Natural killer cell (primary cell): ENCODE results near the gene RHOV. TPM values are rescaled to one million over a fixed set of nuclear protein-coding genes. Genes with fewer than 3 reads are reported as not detected.

ENCODE experiments used
- ATAC-seq, 3 donors: fragments of 150-1000 bp in 2 of 3; fragments of 200-7000 bp in 1 of 3; cut with Tn5 transposase; 1 replicate in 1 of 3; 2 replicates in 2 of 3; pipeline ENCODE4 v1.10.0; 2021; ENCODE audit warnings: mild to moderate bottlenecking in 2 of 3, moderate library complexity in 2 of 3
- DNase-seq, 2 donors: peaks; one replicate each; pipeline versions ENCODE4 v3.0.0 to v3.0.0-alpha.2; 2013 to 2021; ENCODE audit warnings: mixed read lengths in 1 of 2
- H3K27ac ChIP-seq: one replicate; pipeline ENCODE4 v1.5.1; 2013; ENCODE audit warnings: mild to moderate bottlenecking, low read length
- H3K27me3 ChIP-seq: one replicate; pipeline ENCODE4 v1.6.1; 2013; ENCODE audit warnings: low read length; ENCODE audit not compliant: control insufficient read depth, insufficient read depth
- H3K36me3 ChIP-seq: one replicate; pipeline ENCODE4 v1.6.1; 2013; ENCODE audit warnings: low read length; ENCODE audit not compliant: control insufficient read depth, insufficient read depth
- H3K4me1 ChIP-seq: one replicate; pipeline ENCODE4 v1.6.1; 2013; ENCODE audit warnings: low read length; ENCODE audit not compliant: control insufficient read depth, insufficient read depth
- H3K4me3 ChIP-seq: one replicate; pipeline ENCODE4 v1.5.1; 2013; ENCODE audit warnings: low read length
- H3K9me3 ChIP-seq: one replicate; pipeline ENCODE4 v1.6.1; 2013; ENCODE audit warnings: low read length; ENCODE audit not compliant: control insufficient read depth, insufficient read depth
- H3K27ac Mint-ChIP-seq, 2 donors: one replicate each; pipeline ENCODE4 v1.8.0; 2022; ENCODE audit warnings: mild to moderate bottlenecking in 2 of 2, mixed read lengths in 2 of 2, moderate library complexity in 1 of 2
- H3K27me3 Mint-ChIP-seq, 2 donors: one replicate each; pipeline ENCODE4 v1.8.0; 2022; ENCODE audit warnings: low read depth in 2 of 2, mixed read lengths in 2 of 2
- H3K36me3 Mint-ChIP-seq: one replicate; pipeline ENCODE4 v1.8.0; 2022; ENCODE audit warnings: mixed read lengths
- H3K4me1 Mint-ChIP-seq, 2 donors: one replicate each; pipeline ENCODE4 v1.8.0; 2022; ENCODE audit warnings: mixed read lengths in 2 of 2
- H3K4me3 Mint-ChIP-seq: one replicate; pipeline ENCODE4 v1.8.0; 2022; ENCODE audit warnings: mild to moderate bottlenecking, moderate library complexity, mixed read lengths
- H3K9me3 Mint-ChIP-seq, 2 donors: one replicate each; pipeline ENCODE4 v1.8.0; 2022; ENCODE audit warnings: mixed read lengths in 2 of 2
- WGBS: methylation state at CpG from one replicate; pipeline ENCODE4 v1.1.7; 2013; ENCODE audit warnings: missing lambda C conversion rate; ENCODE audit not compliant: insufficient coverage; 5-methylcytosine and 5-hydroxymethylcytosine counted together
- intact Hi-C: fragments of 100-400 bp; cut with micrococcal nuclease; formaldehyde crosslinking; loops from one replicate; pipeline ENCODE4 v1.14.2; 2022
- total RNA-seq, 4 donors: library from RNA; stranded (reverse); fragments of 120-200 nt in 1 of 4; gene quantifications; one replicate each; pipeline versions ENCODE4 v1.2.3 to v1.2.4, GENCODE V29; 2013 to 2022
- TF ChIP-seq, protein P1 (sequence below): fragments of 200-600 bp; IDR thresholded peaks from one replicate; pipeline ENCODE4 v1.8.0; 2022; ENCODE audit warnings: antibody characterized with exemption

Gene RHOV
- total RNA-seq, 3 donors from 2014 or later (not counting 1 experiment from before 2014, with no cell fraction given) = not detected

DNA sequence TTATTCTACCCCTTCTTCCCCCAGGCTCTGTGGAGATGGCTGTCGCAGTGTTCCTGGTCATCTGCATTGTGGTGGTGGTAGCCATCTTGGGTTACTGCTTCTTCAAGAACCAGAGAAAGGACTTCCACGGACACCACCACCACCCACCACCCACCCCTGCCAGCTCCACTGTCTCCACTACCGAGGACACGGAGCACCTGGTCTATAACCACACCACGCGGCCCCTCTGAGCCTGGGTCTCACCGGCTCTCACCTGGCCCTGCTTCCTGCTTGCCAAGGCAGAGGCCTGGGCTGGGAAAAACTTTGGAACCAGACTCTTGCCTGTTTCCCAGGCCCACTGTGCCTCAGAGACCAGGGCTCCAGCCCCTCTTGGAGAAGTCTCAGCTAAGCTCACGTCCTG is 17.3 kb downstream of the RHOV start:
- Mint-ChIP-seq H3K4me3 (no peak overlapping the region), H3K27ac (no peak overlapping the region), H3K9me3 (no peaks in the 10 kb centered on the region), H3K4me1 (peaks cover 0 to 6% of the 10 kb centered on the region in 2 donors), H3K27me3 (peaks cover 11 to 13% of the 10 kb centered on the region in 2 donors), H3K36me3 (no peaks in the 10 kb centered on the region)
- intact Hi-C loops = loop anchor here (1.0 to 5.0 kb wide), 3 partner anchors 38 to 326 kb away; partner anchors contain the start of gene VPS18
- no peaks in the 10 kb centered on the region for H3K36me3 ChIP-seq
- TF ChIP-seq, protein P1, sequence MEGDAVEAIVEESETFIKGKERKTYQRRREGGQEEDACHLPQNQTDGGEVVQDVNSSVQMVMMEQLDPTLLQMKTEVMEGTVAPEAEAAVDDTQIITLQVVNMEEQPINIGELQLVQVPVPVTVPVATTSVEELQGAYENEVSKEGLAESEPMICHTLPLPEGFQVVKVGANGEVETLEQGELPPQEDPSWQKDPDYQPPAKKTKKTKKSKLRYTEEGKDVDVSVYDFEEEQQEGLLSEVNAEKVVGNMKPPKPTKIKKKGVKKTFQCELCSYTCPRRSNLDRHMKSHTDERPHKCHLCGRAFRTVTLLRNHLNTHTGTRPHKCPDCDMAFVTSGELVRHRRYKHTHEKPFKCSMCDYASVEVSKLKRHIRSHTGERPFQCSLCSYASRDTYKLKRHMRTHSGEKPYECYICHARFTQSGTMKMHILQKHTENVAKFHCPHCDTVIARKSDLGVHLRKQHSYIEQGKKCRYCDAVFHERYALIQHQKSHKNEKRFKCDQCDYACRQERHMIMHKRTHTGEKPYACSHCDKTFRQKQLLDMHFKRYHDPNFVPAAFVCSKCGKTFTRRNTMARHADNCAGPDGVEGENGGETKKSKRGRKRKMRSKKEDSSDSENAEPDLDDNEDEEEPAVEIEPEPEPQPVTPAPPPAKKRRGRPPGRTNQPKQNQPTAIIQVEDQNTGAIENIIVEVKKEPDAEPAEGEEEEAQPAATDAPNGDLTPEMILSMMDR = no peak
- H3K4me3 ChIP-seq = no peak overlapping the region
- H3K27me3 ChIP-seq = no peaks in the 10 kb centered on the region
- DNase-seq (no peak), ATAC-seq (no peak)
- WGBS = 80% methylated on average over 7 of the region's 8 CpGs
- H3K4me1 ChIP-seq = peaks cover 14% of the 10 kb centered on the region
- H3K9me3 ChIP-seq = no peaks in the 10 kb centered on the region
- no peak overlapping the region for H3K27ac ChIP-seq

DNA sequence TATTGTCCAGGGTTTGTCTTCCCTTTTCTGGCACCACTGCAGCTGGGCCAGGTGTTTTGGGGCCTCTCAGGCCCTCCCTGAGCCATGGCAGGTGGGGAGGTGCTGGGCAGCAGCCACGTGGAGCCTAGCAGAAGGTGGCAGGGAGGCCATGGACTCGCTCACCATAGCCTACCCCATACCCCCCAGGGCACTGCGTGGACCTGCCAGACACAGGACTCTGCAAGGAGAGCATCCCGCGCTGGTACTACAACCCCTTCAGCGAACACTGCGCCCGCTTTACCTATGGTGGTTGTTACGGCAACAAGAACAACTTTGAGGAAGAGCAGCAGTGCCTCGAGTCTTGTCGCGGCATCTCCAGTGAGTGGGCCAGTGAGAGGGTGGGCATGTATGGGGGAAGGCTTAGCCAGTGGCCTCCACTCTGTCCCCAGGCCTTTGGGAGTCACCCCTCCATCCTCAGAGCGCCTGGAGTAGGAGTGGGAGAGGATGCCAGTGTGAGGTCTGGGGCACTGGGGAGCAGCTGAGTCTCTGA is 18.3 kb downstream of the RHOV start:
- Histone ChIP-seq H3K27me3 (no peaks in the 10 kb centered on the region), H3K36me3 (no peaks in the 10 kb centered on the region), H3K27ac (no peak overlapping the region), H3K4me1 (peaks cover 14% of the 10 kb centered on the region), H3K9me3 (no peaks in the 10 kb centered on the region), H3K4me3 (no peak overlapping the region)
- H3K27ac Mint-ChIP-seq = no peak overlapping the region
- no peaks in the 10 kb centered on the region for H3K9me3 Mint-ChIP-seq
- no peaks in the 10 kb centered on the region for H3K36me3 Mint-ChIP-seq
- peaks cover 0 to 6% of the 10 kb centered on the region in 2 donors for H3K4me1 Mint-ChIP-seq
- no peak overlapping the region for H3K4me3 Mint-ChIP-seq
- TF ChIP-seq, protein P1 = no peak
- ATAC-seq (no peak), DNase-seq (no peak)
- 81% methylated on average over 12 of the region's 13 CpGs for WGBS
- intact Hi-C loops = loop anchor here (5.0 kb wide), 2 partner anchors 167 to 327 kb away; no protein-coding TSS in a partner anchor
- peaks cover 11 to 13% of the 10 kb centered on the region in 2 donors for H3K27me3 Mint-ChIP-seq

DNA sequence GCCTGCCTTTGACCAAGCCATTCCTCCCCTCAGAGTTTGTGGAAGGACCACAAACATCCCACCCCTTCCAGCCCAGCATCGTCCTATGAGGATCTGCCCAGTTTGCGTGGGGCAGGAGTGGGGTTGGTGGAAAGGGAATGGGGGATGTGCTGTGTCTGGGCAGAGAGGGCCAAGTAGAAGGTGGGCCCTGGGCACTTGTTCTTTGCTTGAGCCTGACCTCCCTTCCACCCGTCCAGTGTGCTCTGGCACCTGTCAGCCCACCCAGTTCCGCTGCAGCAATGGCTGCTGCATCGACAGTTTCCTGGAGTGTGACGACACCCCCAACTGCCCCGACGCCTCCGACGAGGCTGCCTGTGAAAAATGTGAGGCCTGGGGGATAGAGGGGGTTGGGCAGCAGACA is 19.9 kb downstream of the RHOV start:
- Mint-ChIP-seq H3K27me3 (peaks cover 5 to 12% of the 10 kb centered on the region in 2 donors), H3K4me3 (no peak overlapping the region), H3K27ac (no peak overlapping the region), H3K4me1 (peaks cover 0 to 4% of the 10 kb centered on the region in 2 donors), H3K36me3 (no peaks in the 10 kb centered on the region), H3K9me3 (no peaks in the 10 kb centered on the region)
- ATAC-seq = no peak
- DNase-seq = no peak
- H3K27me3 ChIP-seq = no peaks in the 10 kb centered on the region
- 91% methylated on average over 9 of the region's 10 CpGs for WGBS
- H3K4me3 ChIP-seq = no peak overlapping the region
- H3K4me1 ChIP-seq = peaks cover 11% of the 10 kb centered on the region
- no peaks in the 10 kb centered on the region for H3K9me3 ChIP-seq
- TF ChIP-seq, protein P1 = no peak
- intact Hi-C loops = no loop called here
- no peaks in the 10 kb centered on the region for H3K36me3 ChIP-seq
- no peak overlapping the region for H3K27ac ChIP-seq
